OCI-LY1 (cell line): ENCODE results near the gene ZFYVE28.

Experiments used
- CTCF ChIP-seq: fragments of 200-600 bp; sonication (generic), shearing (Covaris generic); IDR thresholded peaks from 2 replicates; pipeline ENCODE4 v1.5.1; 2017; ENCODE audit warnings: mild to moderate bottlenecking, antibody characterized with exemption, low read length, moderate library complexity, mixed read lengths
- EZH2 ChIP-seq: fragments of 200-600 bp; sonication (generic), shearing (Covaris generic); IDR thresholded peaks from 2 replicates; pipeline ENCODE4 v1.8.0; 2017; ENCODE audit warnings: borderline replicate concordance, mixed run types, mild to moderate bottlenecking, antibody characterized with exemption, low read length, moderate library complexity, mixed read lengths

GRCh38 chr4:2387829-2388228, 30.6 kb downstream of the ZFYVE28 start:
- TF ChIP-seq CTCF = no peak
- TF ChIP-seq EZH2 = no peak
